ENCODE results near the gene HYAL4. TPM values are rescaled to one million over a fixed set of nuclear protein-coding genes. Genes with fewer than 3 reads are reported as not detected.
"Not testable (repeated sequence)": the region's sequence is repeated elsewhere in the genome, so short reads cannot be mapped to it uniquely, and the experiment has no call there.

HYAL4 gene
- total RNA-seq, 4 donors from 2014 or later = 1.3 to 3.0 TPM; not detected in 2

DNA sequence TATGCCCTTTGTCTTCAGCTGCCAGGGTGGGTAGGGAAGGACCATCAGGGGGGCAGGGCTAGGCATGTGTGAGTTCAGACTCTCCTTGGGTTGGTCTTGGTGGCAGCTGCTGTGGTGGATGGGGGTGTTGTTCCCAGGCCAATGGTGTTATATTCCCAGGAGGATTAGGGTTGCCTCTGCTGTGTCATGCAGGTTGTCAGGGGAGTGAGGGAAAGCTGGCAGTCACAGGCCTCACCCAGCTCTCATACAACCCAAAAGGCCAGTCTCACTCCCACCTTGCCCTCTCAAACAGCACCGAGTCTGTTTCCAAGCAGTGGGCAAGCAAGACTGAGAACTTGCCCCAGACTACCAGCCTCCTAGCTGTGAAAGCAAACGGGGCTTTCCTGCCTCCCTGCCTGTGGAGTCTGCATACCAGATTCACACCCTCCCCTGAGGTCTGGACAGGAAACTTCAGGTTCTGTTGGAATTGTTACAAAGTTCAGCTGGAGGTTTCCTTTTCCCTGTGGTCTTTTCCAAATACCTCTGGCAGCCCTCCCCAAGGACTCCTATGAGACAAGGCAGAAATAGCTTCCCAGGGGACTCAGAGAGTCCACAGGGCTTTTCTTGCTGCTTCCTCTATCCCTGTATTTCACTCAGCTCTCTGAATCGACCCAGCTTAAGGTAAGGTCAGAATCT, 1.4 kb downstream of the HYAL4 start:
- H3K27me3 ChIP-seq = no peaks in the 10 kb centered on the region
- 46 to 49% methylated on average over 2 to 3 of the region's 3 CpGs for WGBS, 2 donors
- H3K4me3 ChIP-seq = no peak overlapping the region
- no peaks in the 10 kb centered on the region for H3K9me3 ChIP-seq
- no peak for DNase-seq
- TF ChIP-seq POLR2A (IDR thresholded peaks at IDR 0.05) = no peak
- TF ChIP-seq, protein P1, sequence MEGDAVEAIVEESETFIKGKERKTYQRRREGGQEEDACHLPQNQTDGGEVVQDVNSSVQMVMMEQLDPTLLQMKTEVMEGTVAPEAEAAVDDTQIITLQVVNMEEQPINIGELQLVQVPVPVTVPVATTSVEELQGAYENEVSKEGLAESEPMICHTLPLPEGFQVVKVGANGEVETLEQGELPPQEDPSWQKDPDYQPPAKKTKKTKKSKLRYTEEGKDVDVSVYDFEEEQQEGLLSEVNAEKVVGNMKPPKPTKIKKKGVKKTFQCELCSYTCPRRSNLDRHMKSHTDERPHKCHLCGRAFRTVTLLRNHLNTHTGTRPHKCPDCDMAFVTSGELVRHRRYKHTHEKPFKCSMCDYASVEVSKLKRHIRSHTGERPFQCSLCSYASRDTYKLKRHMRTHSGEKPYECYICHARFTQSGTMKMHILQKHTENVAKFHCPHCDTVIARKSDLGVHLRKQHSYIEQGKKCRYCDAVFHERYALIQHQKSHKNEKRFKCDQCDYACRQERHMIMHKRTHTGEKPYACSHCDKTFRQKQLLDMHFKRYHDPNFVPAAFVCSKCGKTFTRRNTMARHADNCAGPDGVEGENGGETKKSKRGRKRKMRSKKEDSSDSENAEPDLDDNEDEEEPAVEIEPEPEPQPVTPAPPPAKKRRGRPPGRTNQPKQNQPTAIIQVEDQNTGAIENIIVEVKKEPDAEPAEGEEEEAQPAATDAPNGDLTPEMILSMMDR (IDR thresholded peaks at IDR 0.05) = no peak
- peak overlapping the region in 1 of 4 donors; percentile 0 for H3K27ac ChIP-seq
- peaks cover 0 to 5% (median 0%) of the 10 kb centered on the region in 3 donors for H3K4me1 ChIP-seq
- intact Hi-C loops (cut with DNase I) = no loop called here
- no peaks in the 10 kb centered on the region for H3K36me3 ChIP-seq

DNA sequence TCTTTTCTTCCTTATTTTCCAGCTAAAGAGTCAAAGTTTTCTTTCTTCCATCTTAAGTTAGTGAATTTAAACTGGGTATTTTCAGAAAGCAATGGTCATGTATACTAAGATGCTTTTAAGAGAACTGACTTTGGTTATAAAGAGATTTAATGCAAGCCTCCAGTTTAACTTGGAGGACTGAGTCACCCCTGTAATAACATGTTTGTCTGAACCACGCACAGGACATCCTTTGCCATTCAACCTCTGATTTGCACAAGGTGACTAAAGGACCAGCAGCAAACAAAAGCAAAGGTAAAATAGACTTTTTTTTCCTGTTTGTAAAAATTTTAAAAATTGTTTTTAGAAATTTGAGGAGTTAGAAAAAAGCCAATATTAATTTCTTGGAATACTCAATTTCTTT, 2.9 kb downstream of the HYAL4 start:
- TF ChIP-seq, protein P1 (IDR thresholded peaks at IDR 0.05) = no peak
- no peak for TF ChIP-seq POLR2A (IDR thresholded peaks at IDR 0.05)
- H3K36me3 ChIP-seq = no peaks in the 10 kb centered on the region
- H3K4me3 ChIP-seq = no peak overlapping the region
- H3K27me3 ChIP-seq = no peaks in the 10 kb centered on the region
- intact Hi-C loops (cut with DNase I) = no loop called here
- H3K27ac ChIP-seq = no peak overlapping the region
- peaks cover 0 to 5% (median 0%) of the 10 kb centered on the region in 3 donors for H3K4me1 ChIP-seq
- DNase-seq = no peak
- WGBS, 2 donors = 42 to 62% methylated on average over 1 of the region's 1 CpG
- no peaks in the 10 kb centered on the region for H3K9me3 ChIP-seq

DNA sequence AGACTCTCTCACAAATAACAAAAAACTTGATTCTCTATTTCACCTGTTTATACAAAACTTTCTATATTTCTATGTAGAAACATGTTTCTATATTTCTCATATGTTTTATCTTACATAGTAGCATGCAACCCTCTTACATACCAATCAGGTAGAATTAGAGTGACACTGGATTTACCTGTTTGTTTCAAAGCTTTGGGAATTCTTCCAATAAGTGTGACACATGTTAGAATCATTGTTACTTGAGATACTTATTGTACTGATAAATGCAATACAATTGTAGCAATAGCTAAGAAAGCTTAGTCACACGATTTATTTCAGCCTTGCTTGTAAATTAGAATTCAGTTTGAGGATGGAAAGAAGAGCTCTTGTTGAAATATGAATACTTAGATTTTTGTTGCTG, 4.9 kb downstream of the HYAL4 start:
- DNase-seq = no peak
- no peak for TF ChIP-seq POLR2A (IDR thresholded peaks at IDR 0.05)
- TF ChIP-seq, protein P1 (IDR thresholded peaks at IDR 0.05) = no peak
- intact Hi-C loops (cut with DNase I) = no loop called here
- Histone ChIP-seq H3K4me1 (peaks cover 0 to under 1% (median 0%) of the 10 kb centered on the region in 3 donors), H3K9me3 (no peaks in the 10 kb centered on the region), H3K27me3 (no peaks in the 10 kb centered on the region), H3K36me3 (no peaks in the 10 kb centered on the region), H3K27ac (no peak overlapping the region), H3K4me3 (no peak overlapping the region)
- 21 to 63% methylated on average over 1 of the region's 1 CpG for WGBS, 2 donors

DNA sequence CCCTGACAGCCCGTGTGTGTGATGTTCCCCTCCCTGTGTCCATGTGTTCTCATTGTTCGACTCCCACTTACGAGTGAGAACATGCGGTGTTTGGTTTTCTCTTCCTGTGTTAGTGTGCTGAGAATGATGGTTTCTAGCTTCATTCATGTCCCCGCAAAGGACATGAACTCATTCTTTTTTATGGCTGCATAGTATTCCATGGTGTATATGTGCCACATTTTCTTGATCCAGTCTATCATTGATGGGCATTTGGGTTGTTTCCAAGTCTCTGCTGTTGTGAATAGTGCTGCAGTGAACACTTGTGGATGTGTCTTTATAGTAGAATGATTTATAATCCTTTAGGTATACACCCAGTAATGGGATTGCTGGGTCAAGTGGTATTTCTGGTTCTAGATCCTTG, 6.4 kb downstream of the HYAL4 start:
- intact Hi-C loops (cut with DNase I); H3K36me3 ChIP-seq; DNase-seq; H3K9me3 ChIP-seq; H3K27me3 ChIP-seq; H3K27ac ChIP-seq; H3K4me1 ChIP-seq; H3K4me3 ChIP-seq: not testable (repeated sequence)
- 92 to 95% methylated on average over 5 of the region's 5 CpGs for WGBS, 2 donors

DNA sequence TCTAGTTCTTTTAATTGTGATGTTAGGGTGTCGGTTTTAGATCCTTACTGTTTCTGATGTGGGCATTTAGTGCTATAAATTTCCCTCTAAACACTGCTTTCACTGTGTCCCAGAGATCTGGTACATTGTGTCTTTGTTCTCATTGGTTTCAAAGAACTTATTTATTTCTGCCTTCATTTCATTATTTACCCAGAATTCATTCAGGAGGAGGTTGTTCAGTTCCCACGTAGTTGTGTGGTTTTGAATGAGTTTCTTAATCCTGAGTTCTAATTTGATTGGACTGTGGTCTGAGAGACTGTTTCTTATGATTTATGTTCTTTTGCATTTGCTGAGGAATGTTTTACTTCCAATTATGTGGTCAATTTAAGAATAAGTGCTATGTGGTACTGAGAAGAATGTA, 9.3 kb downstream of the HYAL4 start:
- H3K9me3 ChIP-seq; intact Hi-C loops (cut with DNase I); H3K27me3 ChIP-seq; H3K4me1 ChIP-seq; DNase-seq; H3K4me3 ChIP-seq; H3K36me3 ChIP-seq; H3K27ac ChIP-seq: not testable (repeated sequence)
- WGBS, 2 donors = 49 to 64% methylated on average over 2 of the region's 2 CpGs

DNA sequence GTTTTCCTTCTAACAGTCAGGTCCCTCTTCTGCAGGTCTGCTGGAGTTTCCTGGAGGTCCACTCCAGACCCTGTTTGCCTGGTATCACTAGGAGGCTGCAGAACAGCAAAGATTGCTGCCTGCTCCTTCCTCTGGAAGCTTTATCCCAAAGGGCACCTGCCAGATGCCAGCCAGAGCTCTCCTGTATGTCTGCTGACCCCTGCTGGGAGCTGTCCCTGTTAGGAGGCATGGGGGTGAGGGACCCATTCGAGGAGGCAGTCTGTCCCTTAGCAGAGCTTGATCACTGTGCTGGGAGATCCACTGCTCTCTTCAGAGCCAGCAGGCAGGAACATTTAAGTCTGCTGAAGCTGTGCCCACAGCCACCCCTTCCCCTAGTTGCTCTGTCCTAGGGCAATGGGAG, 11.5 kb downstream of the HYAL4 start:
- H3K4me1 ChIP-seq; H3K27me3 ChIP-seq; H3K9me3 ChIP-seq; H3K27ac ChIP-seq; DNase-seq; H3K4me3 ChIP-seq; intact Hi-C loops (cut with DNase I); H3K36me3 ChIP-seq: not testable (repeated sequence)
- WGBS, 2 donors = 43% methylated on average over 1 of the region's 1 CpG; no CpG with 5 or more reads in 1 of the 2 donors

DNA sequence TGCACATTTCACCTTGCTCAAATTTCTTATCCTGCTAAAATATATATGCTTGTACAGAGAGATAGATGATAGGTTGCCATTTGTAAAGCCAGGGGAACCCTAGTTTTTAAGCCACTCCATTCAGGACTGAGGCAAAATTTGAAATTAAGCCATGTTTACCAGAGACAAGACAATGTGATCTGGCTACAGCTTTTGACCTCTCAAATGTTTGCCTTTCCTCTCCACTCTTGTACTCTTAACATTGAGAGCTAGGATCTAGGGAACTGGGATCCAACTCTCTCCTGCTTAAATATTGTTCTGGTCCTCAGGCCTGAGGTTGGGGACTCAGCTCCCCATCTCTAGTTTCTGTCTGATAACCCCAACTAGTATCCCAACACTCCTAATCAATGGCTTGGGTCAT, 15.9 kb downstream of the HYAL4 start:
- H3K27ac ChIP-seq = no peak overlapping the region
- no peak overlapping the region for H3K4me3 ChIP-seq
- H3K9me3 ChIP-seq = no peaks in the 10 kb centered on the region
- intact Hi-C loops (cut with DNase I) = loop anchor here (10.0 kb wide), 1 partner anchor 66 kb away; no protein-coding TSS in a partner anchor
- H3K36me3 ChIP-seq = no peaks in the 10 kb centered on the region
- no peak for TF ChIP-seq POLR2A (IDR thresholded peaks at IDR 0.05)
- TF ChIP-seq, protein P1 (IDR thresholded peaks at IDR 0.05) = no peak
- DNase-seq = no peak
- H3K4me1 ChIP-seq = no peaks in the 10 kb centered on the region
- H3K27me3 ChIP-seq = peaks cover 0 to 5% (median 0%) of the 10 kb centered on the region in 4 donors
